HCT116 (cell line): ENCODE measurements around the gene PRPF19. TPM values are rescaled to one million over a fixed set of nuclear protein-coding genes. Genes with fewer than 3 reads are reported as not detected.

Experiments
- ATAC-seq: fragments of 200-7000 bp; cut with Tn5 transposase; 2 replicates; pipeline ENCODE4 v1.9.1; 2020; ENCODE audit warnings: mild to moderate bottlenecking, moderate library complexity
- BruUV-seq: library from RNA; stranded (reverse); fragments of 400-500 nt; replicated peaks from 2 replicates; lab custom pipeline; 2021; lab: Mats Ljungman, UMichigan
- CTCF ChIA-PET: fragments of 300-600 bp; sonication (Branson Sonifier 250); formaldehyde crosslinking; loops from one replicate; lab custom pipeline; 2021; ENCODE audit warnings: antibody characterized with exemption; lab: Charles Lee
- POLR2A ChIA-PET: fragments of 300-600, 350-600 bp; sonication (Branson Sonifier 250); formaldehyde crosslinking; loops from one replicate; lab custom pipeline; 2021; ENCODE audit warnings: antibody characterized with exemption; lab: Charles Lee
- RAD21 ChIA-PET, 2 experiments: fragments of 300-600 bp; sonication (Branson Sonifier 250); formaldehyde crosslinking; loops; one replicate each; lab custom pipeline; 2023; ENCODE audit warnings: low total read pairs in 2 of 2; ENCODE audit not compliant: uncharacterized antibody in 2 of 2, unreplicated experiment in 2 of 2, low non-redundant PET in 1 of 2; lab: Charles Lee
- DNase-seq: peaks from one replicate; pipeline ENCODE4 v3.0.0-alpha.2; 2010; ENCODE audit warnings: low read depth, low spot score
- H2AFZ ChIP-seq: fragments of 200-600 bp; shearing (Covaris generic), sonication (generic); 2 replicates; pipeline ENCODE4 v1.6.1; 2017; ENCODE audit warnings: low read depth, mixed run types, mixed read lengths, antibody characterized with exemption, low read length; ENCODE audit not compliant: poor library complexity, severe bottlenecking
- H3K27ac ChIP-seq: 2 replicates; pipeline ENCODE4 v1.5.1; 2012; ENCODE audit warnings: low read depth, low read length
- H3K27me3 ChIP-seq: fragments of 200-600 bp; sonication (generic); 2 replicates; pipeline ENCODE4 v1.6.1; 2016; ENCODE audit warnings: mixed run types, low read length, mixed read lengths; ENCODE audit not compliant: insufficient read depth
- H3K36me3 ChIP-seq, 2 experiments: fragments of 200-500 bp in 1 of 2; fragments of 200-600 bp in 1 of 2; sonication (Bioruptor generic) in 1 of 2; sonication (generic) in 1 of 2; 2 replicates each; pipeline versions ENCODE4 v1.5.1 to v1.6.1; 2014 to 2016; ENCODE audit warnings: low read length in 2 of 2, inconsistent platforms in 1 of 2, mixed read lengths in 1 of 2, mixed run types in 1 of 2; ENCODE audit not compliant: insufficient read depth in 2 of 2, control insufficient read depth in 1 of 2
- H3K4me1 ChIP-seq, 2 experiments: fragments of 200-600 bp in 1 of 2; sonication (generic) in 1 of 2; 2 replicates each; pipeline versions ENCODE4 v1.5.1 to v1.6.1; 2012 to 2017; ENCODE audit warnings: low read length in 2 of 2, inconsistent platforms in 1 of 2, mild to moderate bottlenecking in 1 of 2, mixed read lengths in 1 of 2, mixed run types in 1 of 2, moderate library complexity in 1 of 2; ENCODE audit not compliant: insufficient read depth in 2 of 2, control insufficient read depth in 1 of 2
- H3K4me2 ChIP-seq: fragments of 200-600 bp; sonication (generic); 2 replicates; pipeline ENCODE4 v1.6.1; 2017; ENCODE audit warnings: mixed run types, low read length, mixed read lengths
- H3K4me3 ChIP-seq, 2 experiments: fragments of 200-600 bp in 1 of 2; sonication (generic) in 1 of 2; replicated peaks in 1 of 2; 2 replicates each; pipeline ENCODE4 v1.5.1; 2011 to 2016; ENCODE audit warnings: low read length in 2 of 2, control low read depth in 1 of 2, low read depth in 1 of 2, mild to moderate bottlenecking in 1 of 2, mixed read lengths in 1 of 2, mixed run types in 1 of 2
- H3K79me2 ChIP-seq: fragments of 200-600 bp; sonication (generic); 2 replicates; pipeline ENCODE4 v1.6.1; 2017; ENCODE audit warnings: mild to moderate bottlenecking, mixed run types, low read length, moderate library complexity, mixed read lengths; ENCODE audit not compliant: insufficient read depth
- H3K9ac ChIP-seq: fragments of 200-600 bp; sonication (generic); 2 replicates; pipeline ENCODE4 v1.6.1; 2016; ENCODE audit warnings: low read length, mixed read lengths
- H3K9me2 ChIP-seq: fragments of 200-600 bp; sonication (generic), shearing (Covaris generic); 2 replicates; pipeline ENCODE4 v1.6.1; 2017; ENCODE audit warnings: mixed run types, mild to moderate bottlenecking, moderate library complexity; ENCODE audit not compliant: insufficient read depth
- H3K9me3 ChIP-seq, 2 experiments: fragments of 200-500 bp in 1 of 2; fragments of 200-600 bp in 1 of 2; sonication (Bioruptor generic) in 1 of 2; sonication (generic) in 1 of 2; 2 replicates each; pipeline ENCODE4 v1.6.1; 2014 to 2017; ENCODE audit warnings: low read length in 2 of 2, mixed read lengths in 2 of 2, inconsistent platforms in 1 of 2, low read depth in 1 of 2, mild to moderate bottlenecking in 1 of 2, mixed run types in 1 of 2, moderate library complexity in 1 of 2; ENCODE audit not compliant: control insufficient read depth in 1 of 2, insufficient read depth in 1 of 2
- H4K20me1 ChIP-seq: fragments of 200-600 bp; sonication (generic), shearing (Covaris generic); 2 replicates; pipeline ENCODE4 v1.6.1; 2017; ENCODE audit warnings: mixed run types, mild to moderate bottlenecking, moderate library complexity; ENCODE audit not compliant: insufficient read depth
- EZH2phosphoT487 ChIP-seq: fragments of 200-600 bp; IDR thresholded peaks from 2 replicates; pipeline ENCODE4 v1.6.1; 2018; ENCODE audit warnings: antibody characterized with exemption, borderline replicate concordance
- JUND ChIP-seq: IDR thresholded peaks from 2 replicates; pipeline ENCODE4 v1.6.1; 2012
- MAX ChIP-seq: IDR thresholded peaks from 2 replicates; pipeline ENCODE4 v1.6.1; 2012
- POLR2A ChIP-seq: IDR thresholded peaks from 2 replicates; pipeline ENCODE4 v1.7.0; 2011; ENCODE audit warnings: borderline replicate concordance; ENCODE audit not compliant: insufficient read depth, insufficient read length; ENCODE audit errors: extremely low read depth
- RAD21 ChIP-seq: IDR thresholded peaks from 2 replicates; pipeline ENCODE4 v1.6.1; 2012; ENCODE audit warnings: low read depth, mild to moderate bottlenecking
- SP1 ChIP-seq: IDR thresholded peaks from 2 replicates; pipeline ENCODE4 v1.6.1; 2012; ENCODE audit warnings: low read depth
- YY1 ChIP-seq: IDR thresholded peaks from 2 replicates; pipeline ENCODE4 v1.6.1; 2011; ENCODE audit warnings: low read length, low read depth, moderate library complexity, mild to moderate bottlenecking; ENCODE audit not compliant: insufficient replicate concordance; ENCODE audit errors: extremely low read depth
- intact Hi-C: fragments of 100-400 bp; cut with micrococcal nuclease; formaldehyde crosslinking; loops from 2 replicates; pipeline ENCODE4 v1.10.0; 2022
- total RNA-seq: library from RNA; stranded (reverse); gene quantifications from one replicate; pipeline ENCODE4 v1.2.1, GENCODE V29; 2021; ENCODE audit not compliant: unreplicated experiment
- TF ChIP-seq, protein P1 (sequence below): IDR thresholded peaks from 2 replicates; pipeline ENCODE4 v1.6.1; 2012

Gene PRPF19
- total RNA-seq, 1 experiment from 2014 or later, result 156 TPM

DNA sequence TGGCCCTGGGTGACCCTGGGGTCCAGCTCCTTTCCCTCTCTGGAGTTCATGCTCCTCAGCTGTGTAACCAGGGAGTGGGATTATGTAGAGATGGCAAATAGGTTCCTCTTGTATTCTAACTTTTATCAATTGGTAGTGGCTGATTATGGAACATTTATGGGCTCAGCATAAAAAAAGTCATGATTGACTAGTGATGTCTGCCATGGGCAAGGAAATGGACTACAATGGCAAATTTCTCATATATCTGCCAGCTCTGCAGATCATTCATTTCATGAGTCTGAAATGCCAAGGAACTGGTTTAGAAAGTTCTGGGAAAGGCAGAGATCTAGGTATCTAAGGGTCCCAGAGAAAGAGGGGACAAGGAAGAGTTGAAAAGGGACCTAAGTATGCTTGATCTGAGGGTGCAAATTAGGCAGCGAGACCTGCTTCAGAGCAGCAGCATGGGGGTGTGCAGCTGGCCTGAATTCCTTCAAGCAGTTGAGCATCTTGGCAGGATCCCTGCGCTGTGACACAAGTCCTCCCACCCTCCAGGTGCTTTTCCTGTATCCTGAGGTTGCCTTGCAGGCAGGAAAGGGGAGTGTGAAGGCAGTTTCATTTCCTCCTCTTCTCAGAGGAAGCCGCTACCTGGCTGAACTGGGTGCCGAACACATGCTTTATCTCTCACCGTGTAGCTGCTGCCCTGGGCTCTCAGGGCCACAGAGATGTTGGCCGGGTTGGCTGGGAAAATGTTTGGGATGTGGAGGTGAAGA lies 35.2 kb upstream of the PRPF19 start:
- no peaks in the 10 kb centered on the region for H3K36me3 ChIP-seq
- TF ChIP-seq MAX (no peak), SP1 (no peak), EZH2phosphoT487 (no peak), YY1 (no peak), RAD21 (no peak)
- TF ChIP-seq, protein P1, sequence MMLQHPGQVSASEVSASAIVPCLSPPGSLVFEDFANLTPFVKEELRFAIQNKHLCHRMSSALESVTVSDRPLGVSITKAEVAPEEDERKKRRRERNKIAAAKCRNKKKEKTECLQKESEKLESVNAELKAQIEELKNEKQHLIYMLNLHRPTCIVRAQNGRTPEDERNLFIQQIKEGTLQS, result no peak
- TF ChIP-seq, all 23 proteins: peak for 0
- Histone ChIP-seq H3K79me2 (no peaks in the 10 kb centered on the region), H4K20me1 (no peaks in the 10 kb centered on the region), H3K4me2 (no peak overlapping the region), H3K27me3 (0 out of 2 replicates have a peak, but pooled peaks cover 11% of the 10 kb centered on the region), H3K9me2 (no peaks in the 10 kb centered on the region), H3K4me3 (no peak overlapping the region), H3K9me3 (no peaks in the 10 kb centered on the region), H2AFZ (no peak overlapping the region), H3K4me1 (no peaks in the 10 kb centered on the region), H3K9ac (no peak overlapping the region), H3K27ac (no peak overlapping the region)
- POLR2A ChIA-PET, result no interaction called here
- ATAC-seq (no peak), DNase-seq (no peak)
- no TSS peak for BruUV-seq
- CTCF ChIA-PET, result no interaction called here
- RAD21 ChIA-PET, result interaction anchor here in 1 of 2 experiments (0.6 kb wide), 1 partner anchor 514 kb away, joined by 3 read pairs; no protein-coding TSS in a partner anchor
- intact Hi-C loops, result no loop called here

GRCh38 chr11:60939855-60940254 lies 33.5 kb upstream of the PRPF19 start:
- ATAC-seq (no peak), DNase-seq (no peak)
- Histone ChIP-seq H3K4me3 (no peak overlapping the region), H3K4me1 (no peaks in the 10 kb centered on the region), H3K36me3 (no peaks in the 10 kb centered on the region; a peak in 1 of 4 replicates), H3K27me3 (0 out of 2 replicates have a peak, but pooled peaks cover 11% of the 10 kb centered on the region), H3K9me3 (no peaks in the 10 kb centered on the region), H4K20me1 (no peaks in the 10 kb centered on the region), H3K9ac (no peak overlapping the region), H3K79me2 (no peaks in the 10 kb centered on the region), H3K4me2 (no peak overlapping the region), H3K27ac (no peak overlapping the region), H2AFZ (no peak overlapping the region), H3K9me2 (no peaks in the 10 kb centered on the region)
- TF ChIP-seq POLR2A, result no peak
- no peak for TF ChIP-seq JUND
- POLR2A ChIA-PET, result no interaction called here
- RAD21 ChIA-PET, result no interaction called here
- CTCF ChIA-PET, result no interaction called here
- no TSS peak for BruUV-seq
- intact Hi-C loops, result no loop called here
